ENCODE results near the gene TCP11L2.
"Not testable (repeated sequence)": the region's sequence is repeated elsewhere in the genome, so short reads cannot be mapped to it uniquely, and the experiment has no call there.

Gene TCP11L2

DNA sequence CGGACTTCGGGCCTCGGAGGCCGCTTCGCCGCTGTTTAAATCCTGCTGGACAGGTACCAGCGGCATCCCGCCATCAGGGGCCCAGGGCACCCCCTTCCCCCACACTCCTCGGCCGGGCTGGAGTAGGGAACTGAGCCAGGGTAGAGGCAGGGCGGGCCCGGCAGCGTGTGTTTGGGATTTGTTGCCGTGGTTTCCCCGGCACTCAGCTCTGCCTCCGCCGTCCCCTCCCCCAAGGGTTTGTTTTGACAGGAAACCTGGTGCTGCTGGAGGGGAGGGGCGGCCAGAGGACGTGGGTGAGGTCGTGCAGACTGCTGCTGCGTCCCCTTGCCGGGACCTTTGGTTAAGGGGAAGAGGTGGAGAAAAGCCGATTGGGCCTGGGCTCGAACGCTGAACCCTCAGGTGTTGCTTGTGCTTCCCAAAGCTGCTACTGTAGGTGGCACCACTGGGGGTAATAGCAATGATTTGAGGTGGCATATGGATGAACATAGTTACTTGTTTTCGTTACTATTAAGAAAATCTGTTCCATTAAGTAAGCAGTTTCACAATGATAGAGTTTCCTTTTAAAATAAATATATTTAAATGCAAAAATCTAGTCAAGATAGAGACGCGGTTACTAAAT lies 778 bp downstream of the TCP11L2 start:
- intact Hi-C loops (cut with DNase I) = loop anchor here (2.0 to 10.0 kb wide), 4 partner anchors 54 to 169 kb away; partner anchors contain the start of genes CKAP4, NUAK1 and POLR3B
- peak; percentile 53 to 93 (median 65) for DNase-seq

DNA sequence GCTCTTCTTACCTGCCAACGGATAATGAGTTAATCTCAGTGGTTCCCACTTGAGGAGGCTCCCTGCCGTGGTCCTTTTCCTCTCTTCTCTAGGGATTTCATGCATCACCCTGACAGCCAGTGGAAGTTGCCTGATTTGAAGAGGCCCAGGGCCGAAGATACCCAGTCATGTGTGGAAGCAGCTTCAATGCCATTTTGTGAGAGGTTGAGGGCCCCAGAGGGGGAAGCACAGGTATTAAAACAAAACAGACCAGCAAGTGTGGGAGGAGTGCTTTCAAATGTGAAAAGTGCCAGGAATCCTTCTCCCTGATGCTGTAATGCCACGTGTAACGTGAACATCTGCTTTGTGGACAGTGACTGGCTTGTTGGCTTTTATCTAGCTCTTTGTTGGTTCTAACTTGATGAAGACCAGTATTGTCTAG lies 1.5 kb downstream of the TCP11L2 start:
- peak in 3 of 10 donors; percentile 25 to 51 (median 42) for DNase-seq
- intact Hi-C loops (cut with DNase I) = loop anchor here (5.0 to 10.0 kb wide), 3 partner anchors 53 to 169 kb away; partner anchors contain the start of genes NUAK1 and POLR3B

DNA sequence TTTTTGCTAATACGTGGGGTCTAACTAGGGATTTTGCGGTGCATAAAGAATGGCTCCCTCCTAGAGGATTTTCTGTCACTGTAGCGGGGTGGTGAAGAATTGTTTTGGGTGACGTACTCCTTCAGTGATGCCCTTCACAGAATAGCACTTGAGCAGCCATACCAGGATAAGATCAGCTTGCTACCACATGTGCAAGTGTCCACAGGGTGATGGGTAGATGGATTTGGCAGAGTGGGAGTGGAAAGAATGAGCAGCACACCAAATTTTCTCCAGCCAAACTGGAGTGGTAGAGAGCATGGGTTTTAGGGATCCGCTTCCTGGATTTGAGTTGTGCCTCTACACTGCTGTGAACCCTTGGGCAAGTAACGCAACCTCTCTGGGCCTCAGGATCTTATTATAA lies 2.3 kb downstream of the TCP11L2 start:
- intact Hi-C loops (cut with DNase I) = loop anchor here (5.0 to 10.0 kb wide), 3 partner anchors 53 to 170 kb away; partner anchors contain the start of genes NUAK1 and POLR3B
- DNase-seq = no peak

DNA sequence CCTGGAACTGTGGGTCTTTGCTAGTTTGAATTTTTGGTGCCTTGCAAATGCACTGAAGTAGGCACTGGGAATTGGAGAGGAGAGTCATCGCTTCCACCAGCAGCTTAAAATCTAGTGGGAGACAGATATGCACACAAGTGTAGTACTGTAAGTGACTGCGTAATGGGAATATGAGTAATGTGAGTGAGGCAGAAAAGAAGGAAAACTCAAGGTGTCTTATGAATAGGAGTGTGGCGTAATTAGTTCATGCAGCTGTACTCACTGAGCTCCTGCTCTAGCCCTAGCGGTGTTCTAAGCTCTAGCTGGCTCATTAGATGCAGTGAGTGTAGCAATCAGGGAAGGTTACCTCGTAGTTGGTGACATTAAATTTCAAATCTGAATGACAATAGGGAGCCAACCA lies 2.8 kb downstream of the TCP11L2 start:
- DNase-seq = no peak
- intact Hi-C loops (cut with DNase I) = loop anchor here (10.0 kb wide), 1 partner anchor 171 kb away; the partner anchor contains the start of gene NUAK1

DNA sequence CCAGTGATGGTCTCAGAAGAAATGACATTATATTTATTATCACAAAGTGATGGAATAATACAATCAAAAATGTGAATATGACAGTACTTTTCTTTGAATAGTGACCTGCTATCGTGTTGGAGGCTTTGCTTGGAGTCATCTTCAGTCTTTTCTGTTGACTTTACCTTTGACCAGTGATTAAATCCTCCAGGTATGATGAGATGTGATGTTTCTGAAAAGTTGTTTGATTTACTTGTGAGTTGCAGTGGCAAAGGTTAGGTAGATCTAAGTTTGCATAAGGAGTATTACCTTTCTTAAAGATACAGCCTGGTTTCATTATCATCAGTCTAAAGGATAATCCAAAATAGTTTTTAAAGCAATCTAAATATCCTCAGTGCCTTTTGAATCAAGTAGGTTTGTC lies 4.6 kb downstream of the TCP11L2 start:
- DNase-seq = no peak
- intact Hi-C loops (cut with DNase I) = loop anchor here (10.0 kb wide), 1 partner anchor 172 kb away; the partner anchor contains the start of gene NUAK1

DNA sequence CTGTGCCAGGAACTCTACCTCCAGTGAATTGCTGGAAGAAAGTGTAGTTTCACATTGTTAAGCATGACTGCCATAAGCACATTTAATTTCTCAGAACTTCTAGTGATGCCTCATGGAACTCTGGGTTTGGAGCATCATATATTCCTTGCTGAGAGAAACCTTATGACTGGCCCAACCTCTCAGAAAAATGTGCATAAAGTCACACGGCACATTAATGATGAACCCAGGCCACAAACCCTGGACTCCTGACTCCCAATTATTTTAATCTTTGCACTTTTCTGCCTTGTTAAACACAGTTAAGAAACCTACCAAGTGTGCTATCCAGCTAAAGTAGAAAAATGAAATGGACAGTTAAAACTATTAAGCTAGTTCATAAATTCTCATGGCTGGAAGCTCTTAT lies 5.6 kb downstream of the TCP11L2 start:
- DNase-seq = no peak
- intact Hi-C loops (cut with DNase I) = loop anchor here (10.0 kb wide), 1 partner anchor 173 kb away; the partner anchor contains the start of gene NUAK1

DNA sequence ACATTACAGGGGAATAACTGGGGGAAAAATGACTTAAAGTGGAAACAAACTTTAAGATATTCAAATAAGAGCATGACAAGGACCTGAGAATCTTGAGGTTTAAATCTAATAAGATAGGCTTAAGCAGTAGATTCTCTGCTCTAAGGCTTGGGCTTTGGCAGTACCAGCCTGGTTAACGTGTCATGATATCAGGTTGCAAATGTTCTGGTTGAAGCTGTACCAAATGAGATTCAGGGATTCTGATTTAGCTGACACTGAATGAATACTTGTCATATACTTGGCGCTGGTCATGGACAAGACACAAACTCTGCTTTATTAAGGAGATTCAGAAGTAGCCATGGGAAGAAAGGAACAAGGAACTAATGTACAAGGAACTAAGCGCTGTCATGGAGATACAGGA lies 6.1 kb downstream of the TCP11L2 start:
- no peak for DNase-seq
- intact Hi-C loops (cut with DNase I) = loop anchor here (10.0 kb wide), 1 partner anchor 174 kb away; the partner anchor contains the start of gene NUAK1

DNA sequence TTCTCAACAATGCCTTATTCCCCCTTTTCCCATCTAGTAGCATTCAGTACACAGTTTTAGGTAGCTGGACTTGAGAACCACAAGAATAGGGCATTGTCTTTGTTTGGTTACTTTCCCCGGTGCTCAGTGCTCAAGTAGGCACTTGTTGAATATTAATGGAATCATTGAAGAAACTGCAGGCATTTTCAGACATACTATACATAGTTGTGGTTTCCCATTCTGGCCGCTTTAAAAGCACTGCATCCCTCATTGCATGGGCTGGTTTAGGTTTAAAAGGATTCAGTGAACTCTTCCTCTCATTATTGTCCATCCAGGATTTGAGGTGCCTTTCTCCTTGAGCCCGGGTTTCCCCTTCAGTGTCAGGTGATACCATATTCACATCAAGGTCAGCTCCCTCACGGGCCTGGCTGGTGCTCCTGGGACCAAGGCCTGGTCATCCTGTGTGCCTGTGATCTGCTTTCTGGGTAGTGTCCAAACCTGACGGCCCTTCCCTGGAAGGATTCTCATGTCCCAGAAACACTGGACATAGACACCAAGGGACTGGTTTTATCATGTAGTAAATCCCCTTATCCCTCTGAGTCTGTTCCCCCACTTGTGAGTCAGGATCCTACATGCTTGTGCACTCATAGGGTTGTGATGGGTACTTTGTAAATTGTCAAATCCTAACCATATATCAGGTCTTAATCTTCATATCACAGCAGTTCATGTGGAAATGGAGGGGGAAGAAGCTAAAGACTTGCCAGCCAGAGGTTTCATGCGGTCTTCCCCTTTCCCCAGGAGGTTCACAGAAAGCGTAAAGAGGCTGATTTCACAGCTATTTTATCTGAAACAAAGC lies 7.4 kb downstream of the TCP11L2 start:
- intact Hi-C loops (cut with DNase I) = loop anchor here (10.0 kb wide), 1 partner anchor 175 kb away; the partner anchor contains the start of gene NUAK1
- DNase-seq = no peak

DNA sequence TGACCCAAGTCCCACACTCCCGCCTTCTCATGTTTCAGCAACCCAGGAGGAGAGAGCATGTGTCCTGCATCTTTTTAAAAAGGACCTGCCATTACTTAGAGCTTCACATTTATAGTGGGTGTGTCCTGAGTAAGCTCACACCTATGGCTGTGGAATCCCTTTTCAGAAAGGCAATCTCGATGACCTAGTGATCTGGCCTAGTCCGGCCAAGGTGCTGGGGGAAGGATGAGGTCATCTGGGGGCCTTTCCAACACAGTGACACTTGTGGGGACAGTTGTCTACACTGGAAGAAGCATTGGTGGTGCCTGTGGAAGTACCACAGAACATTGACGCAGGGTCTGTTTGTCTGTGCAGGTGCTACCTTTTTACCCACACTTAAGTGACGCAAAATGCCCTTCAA lies 8.2 kb downstream of the TCP11L2 start:
- DNase-seq = no peak
- intact Hi-C loops (cut with DNase I) = no loop called here

DNA sequence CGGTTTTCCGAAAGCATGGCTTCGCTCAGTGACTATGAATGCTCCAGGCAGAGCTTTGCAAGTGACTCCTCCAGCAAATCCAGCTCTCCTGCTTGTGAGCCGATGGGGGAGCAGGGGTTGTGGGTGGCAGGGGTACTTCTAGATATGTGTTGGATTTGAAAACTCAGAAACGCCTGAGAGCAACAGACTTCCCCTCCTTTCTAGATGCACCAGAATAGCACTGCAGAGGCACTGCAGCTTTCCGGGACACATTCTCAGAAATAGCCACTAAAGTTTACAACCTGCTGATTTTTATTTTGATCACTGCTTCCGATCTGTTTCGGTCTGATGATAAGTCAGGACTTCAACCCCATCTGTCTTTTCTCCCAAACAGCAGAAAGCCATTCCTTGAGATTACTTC lies 8.6 kb downstream of the TCP11L2 start:
- intact Hi-C loops (cut with DNase I) = no loop called here

DNA sequence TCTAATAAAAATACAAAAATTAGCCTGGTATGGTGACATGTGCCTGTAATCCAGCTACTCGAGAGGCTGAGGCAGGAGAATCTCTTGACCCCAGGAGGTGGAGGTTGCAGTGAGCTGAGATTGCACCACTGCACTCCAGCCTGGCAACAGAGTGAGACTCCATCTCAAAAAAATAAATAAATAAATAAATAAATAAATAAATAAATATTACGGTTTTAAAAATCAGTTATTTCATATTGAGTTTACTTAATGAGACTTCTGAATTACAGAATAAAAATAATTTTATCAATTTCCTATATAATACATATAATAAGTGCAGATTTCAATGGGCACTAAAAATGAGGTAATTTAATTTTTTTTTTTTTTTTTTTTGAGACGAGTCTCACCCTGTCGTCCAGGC lies 10.9 kb downstream of the TCP11L2 start:
- DNase-seq; intact Hi-C loops (cut with DNase I): not testable (repeated sequence)

More for the DNA sequence above, 8.6 kb downstream of the TCP11L2 start:
- DNase-seq = no peak

DNA sequence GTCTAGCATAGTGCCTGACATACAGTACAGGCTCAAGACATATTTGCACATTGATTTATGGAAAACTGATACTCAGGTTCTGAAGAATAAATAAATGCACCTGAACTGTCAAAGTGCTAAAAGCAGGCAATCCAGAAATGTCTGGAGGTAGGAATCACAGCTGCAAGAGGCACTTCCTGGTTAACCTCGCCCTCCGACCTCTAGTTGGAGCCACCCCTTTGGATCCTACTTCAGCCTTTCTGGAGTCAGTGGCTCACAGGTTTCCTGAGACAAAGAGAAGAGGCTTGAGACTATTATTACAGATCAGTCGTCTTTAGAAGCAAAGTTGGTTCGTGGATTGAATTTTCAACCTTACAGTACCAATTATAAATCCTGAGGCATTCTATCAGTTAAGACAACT lies 13.0 kb downstream of the TCP11L2 start:
- intact Hi-C loops (cut with DNase I) = no loop called here
- DNase-seq = no peak

DNA sequence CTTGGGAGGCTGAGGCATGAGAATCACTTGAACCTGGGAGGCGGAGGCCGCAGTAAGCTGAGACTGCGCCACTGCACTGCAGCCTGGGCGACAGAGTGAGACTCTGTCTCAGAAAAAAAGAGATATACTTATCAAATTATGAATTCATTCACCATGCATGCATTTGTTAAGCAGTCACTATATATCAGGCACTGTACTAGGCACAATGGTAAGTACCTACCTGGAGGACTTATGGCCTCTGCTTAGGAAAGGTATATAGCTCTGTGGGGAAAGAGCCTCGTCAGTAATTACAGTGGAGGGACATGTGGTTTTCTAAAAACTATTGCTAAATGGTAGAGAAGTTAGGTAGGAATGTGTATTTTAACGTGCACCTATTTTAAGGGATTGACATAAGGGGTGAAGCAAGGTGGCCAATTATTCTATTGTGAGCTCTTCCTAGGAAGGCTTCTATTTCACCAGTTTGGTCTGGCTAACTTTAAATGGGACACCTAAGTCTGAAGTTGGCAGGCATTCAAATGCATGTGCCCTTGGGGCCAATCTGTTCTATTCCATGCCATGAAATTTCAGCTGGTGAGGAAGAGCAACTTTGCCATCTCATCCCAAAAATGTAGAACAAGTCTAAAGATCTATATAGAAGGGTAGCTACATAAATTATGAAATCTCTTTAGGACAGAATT lies 15.0 kb downstream of the TCP11L2 start:
- intact Hi-C loops (cut with DNase I) = no loop called here
- no peak for DNase-seq

DNA sequence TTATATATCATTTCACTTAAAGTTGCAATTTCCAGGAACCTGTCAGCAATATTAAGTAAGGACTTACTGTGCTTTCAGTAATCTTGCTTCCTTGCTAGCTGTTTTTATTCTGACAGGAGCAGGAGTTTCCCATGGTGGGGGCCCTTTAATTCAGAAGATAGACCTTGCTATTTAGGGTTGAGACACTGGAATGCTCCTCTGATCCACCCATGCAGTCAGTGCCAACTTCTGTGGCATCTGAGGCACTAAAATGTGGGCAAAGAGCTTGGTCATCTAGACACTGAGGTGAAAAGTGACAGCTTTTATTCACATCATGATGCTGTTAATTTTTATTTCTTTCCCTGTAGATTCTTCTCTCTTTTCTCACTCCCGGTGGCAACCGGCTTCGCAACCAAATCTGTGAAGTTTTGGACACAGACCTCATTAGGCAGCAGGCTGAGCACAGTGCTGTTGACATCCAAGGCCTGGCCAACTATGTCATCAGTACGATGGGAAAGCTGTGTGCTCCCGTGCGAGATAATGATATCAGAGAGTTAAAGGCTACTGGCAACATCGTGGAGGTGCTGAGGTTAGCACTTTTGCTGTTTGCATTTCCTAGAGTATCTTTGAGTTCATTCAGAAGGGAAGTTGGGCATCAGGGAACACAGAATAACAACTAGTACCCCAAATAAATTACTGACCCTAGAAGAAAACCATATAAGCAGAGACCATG lies 18.8 kb downstream of the TCP11L2 start:
- DNase-seq = no peak
- intact Hi-C loops (cut with DNase I) = no loop called here

DNA sequence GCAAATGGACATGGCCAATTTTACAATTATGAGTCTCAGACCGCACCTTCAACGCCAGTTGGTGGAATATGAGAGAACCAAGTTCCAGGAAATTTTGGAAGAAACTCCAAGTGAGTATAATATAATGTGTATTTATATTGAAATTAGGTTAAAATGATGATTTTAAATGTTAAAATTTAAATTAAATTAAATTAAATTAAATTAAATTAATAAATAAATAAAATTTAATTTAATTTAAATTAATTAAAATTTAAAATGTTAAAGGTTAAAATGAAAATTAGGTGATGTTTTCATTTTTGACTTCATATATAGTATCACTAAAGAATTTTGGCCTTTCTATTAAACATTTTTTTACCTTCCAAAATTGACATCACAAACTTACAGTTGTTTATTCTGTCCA lies 21.0 kb downstream of the TCP11L2 start:
- DNase-seq = no peak
- intact Hi-C loops (cut with DNase I) = no loop called here

DNA sequence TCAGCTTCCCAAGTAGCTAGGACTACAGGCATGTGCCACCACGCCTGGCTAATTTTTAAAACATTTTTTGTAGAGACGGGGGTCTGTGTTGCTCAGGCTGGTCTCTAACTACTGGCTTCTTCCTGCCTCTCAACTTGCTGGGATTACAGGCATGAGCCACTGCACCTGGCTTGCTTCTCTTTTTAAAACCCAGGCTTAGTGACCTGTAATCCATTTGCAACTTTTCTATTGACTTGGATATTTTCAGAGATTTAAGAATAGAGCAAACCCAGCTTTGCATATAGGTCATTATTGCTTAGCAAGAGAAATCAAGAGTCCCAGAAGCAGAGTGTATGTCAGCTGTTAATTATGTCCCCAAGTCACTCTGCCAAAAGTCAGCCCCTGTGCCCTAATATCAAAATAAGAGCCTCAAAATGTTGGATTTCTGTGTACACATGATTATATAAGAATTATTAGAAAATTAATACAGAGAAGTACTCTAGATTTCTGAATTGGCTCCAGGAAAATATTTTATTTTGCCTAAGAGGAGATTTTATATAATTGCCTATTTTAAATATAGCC lies 24.9 kb downstream of the TCP11L2 start:
- no peak for DNase-seq
- intact Hi-C loops (cut with DNase I) = no loop called here

DNA sequence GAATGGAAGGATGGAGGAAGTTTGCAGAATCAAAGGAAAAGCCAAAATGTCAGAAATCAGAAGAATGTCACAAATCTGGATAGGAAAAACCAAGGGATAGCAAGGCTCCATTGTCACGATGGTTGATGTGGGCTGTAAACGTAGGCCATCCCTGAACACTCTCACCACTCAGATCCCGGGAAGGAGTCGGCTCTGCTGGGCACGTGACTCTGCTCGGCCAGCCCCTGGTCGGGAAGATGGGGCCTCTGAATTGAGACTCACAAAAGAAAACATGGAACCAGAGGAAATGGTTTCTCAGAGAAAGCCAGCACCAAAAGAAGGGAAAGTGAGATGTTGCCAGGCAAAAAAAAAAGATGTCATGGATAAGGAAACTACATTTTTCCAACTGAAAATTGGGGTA lies 26.2 kb downstream of the TCP11L2 start:
- DNase-seq = no peak
- intact Hi-C loops (cut with DNase I) = no loop called here

DNA sequence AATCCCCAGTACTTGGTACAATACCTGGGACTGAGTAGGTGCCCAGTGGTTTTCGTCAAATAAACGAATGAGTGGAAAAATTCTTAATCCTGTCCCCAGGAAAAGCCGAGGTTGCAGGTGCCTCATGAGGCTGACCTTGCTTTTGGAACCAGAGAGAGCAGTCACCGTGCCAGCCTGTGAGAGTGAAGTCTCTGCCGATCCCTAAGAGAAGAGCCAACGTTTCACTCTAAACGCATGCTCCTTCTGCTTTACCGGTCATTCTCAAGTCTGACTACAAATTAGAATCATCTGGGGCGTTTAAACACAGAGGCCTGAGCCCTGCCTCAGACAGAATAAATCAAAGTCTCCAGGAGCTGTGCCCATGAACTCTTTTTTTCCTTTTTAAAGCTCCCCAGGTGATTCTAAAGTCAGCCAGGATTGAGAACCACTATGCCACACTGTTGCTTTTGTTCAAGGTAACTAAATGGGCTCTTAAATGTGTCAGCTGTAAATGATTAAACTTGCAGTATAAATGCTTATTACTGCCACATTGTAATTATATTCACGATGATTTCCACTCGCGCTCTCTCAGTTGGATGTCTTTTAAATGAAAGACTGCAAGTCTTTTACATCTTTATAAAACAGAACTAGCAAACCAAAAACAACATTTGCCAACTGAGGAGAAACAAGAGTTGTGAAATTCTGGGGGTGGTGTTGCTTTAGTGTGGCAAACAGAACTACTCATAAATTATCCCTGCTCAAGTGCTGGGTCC lies 26.9 kb downstream of the TCP11L2 start:
- DNase-seq = no peak
- intact Hi-C loops (cut with DNase I) = no loop called here

DNA sequence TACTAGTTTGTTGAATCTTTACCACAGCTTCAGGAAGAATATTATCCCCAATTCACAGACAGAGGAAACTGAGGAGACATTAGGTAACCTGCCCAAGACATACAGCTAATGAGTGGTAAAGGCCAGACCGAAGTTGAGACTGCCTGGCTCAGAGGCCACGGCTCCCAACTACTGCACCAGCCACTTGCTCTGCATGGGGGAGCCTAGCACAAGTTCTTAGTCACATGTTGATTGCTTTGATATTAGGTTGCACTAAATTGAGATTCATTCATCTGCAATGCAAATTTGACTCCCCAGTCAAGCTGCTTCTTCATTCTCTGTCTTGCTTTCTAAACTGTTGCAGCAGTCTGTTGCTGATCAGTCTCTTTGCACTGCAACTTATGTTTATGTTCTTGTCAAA lies 29.1 kb downstream of the TCP11L2 start:
- DNase-seq = no peak
- intact Hi-C loops (cut with DNase I) = no loop called here

Measured in posterior cingulate gyrus (tissue), 11 donors.